CD4-positive, alpha-beta T cell treated with Interleukin-21 for 1 hour (primary cell): Measurements from ENCODE around the gene MRPL16.
"Not testable (repeated sequence)": the region's sequence is repeated elsewhere in the genome, so short reads cannot be mapped to it uniquely, and the experiment has no call there.

Experiments used
- DNase-seq: peaks from one replicate; pipeline ENCODE4 v3.0.0-alpha.2; 2020

MRPL16 gene

GRCh38 chr11:59810189-59810910, at the start of gene MRPL16:
Gene MRPL16 (minus strand): TSS chr11:59810778. CDS start chr11:59810658, 120 bp downstream.
- DNase-seq, result peak; percentile 93

GRCh38 chr11:59859673-59860072, 49.1 kb upstream of the MRPL16 start:
- DNase-seq, result no peak

GRCh38 chr11:59857439-59858434, 47.2 kb upstream of the MRPL16 start:
- peak; percentile 46 for DNase-seq

- no peak for DNase-seq
These were observed 44.3 kb upstream of the MRPL16 start for GRCh38 chr11:59854871-59855270.

GRCh38 chr11:59851416-59851815, 40.8 kb upstream of the MRPL16 start:
- DNase-seq, result not testable (repeated sequence)

GRCh38 chr11:59849551-59849950, 39.0 kb upstream of the MRPL16 start:
- not testable (repeated sequence) for DNase-seq

- no peak for DNase-seq
These were observed 38.6 kb upstream of the MRPL16 start for GRCh38 chr11:59849129-59849528.

GRCh38 chr11:59848439-59848838, 37.9 kb upstream of the MRPL16 start:
- DNase-seq, result not testable (repeated sequence)

- DNase-seq, result no peak
These were observed 37.0 kb upstream of the MRPL16 start for GRCh38 chr11:59847626-59848025.

GRCh38 chr11:59846556-59846955, 36.0 kb upstream of the MRPL16 start:
- DNase-seq, result no peak

- DNase-seq, result no peak
These were observed 34.8 kb upstream of the MRPL16 start, which contains the start of gene CBLIF for GRCh38 chr11:59845399-59845798. Gene CBLIF (minus strand): TSS chr11:59845499. CDS start chr11:59845453, 46 bp downstream.

- DNase-seq, result no peak
These were observed 31.7 kb upstream of the MRPL16 start for GRCh38 chr11:59842316-59842715.

- no peak for DNase-seq
These were observed 30.9 kb upstream of the MRPL16 start for GRCh38 chr11:59841514-59841913.

- DNase-seq, result no peak
These were observed 29.0 kb upstream of the MRPL16 start for GRCh38 chr11:59839615-59840014.

GRCh38 chr11:59833602-59834001, 23.0 kb upstream of the MRPL16 start:
- DNase-seq, result no peak

- DNase-seq, result no peak
These were observed 18.8 kb upstream of the MRPL16 start for GRCh38 chr11:59829358-59829757.

GRCh38 chr11:59822989-59823566, 12.5 kb upstream of the MRPL16 start:
- peak; percentile 62 for DNase-seq

GRCh38 chr11:59818572-59818971, 8.0 kb upstream of the MRPL16 start:
- no peak for DNase-seq

GRCh38 chr11:59816434-59816833, 5.9 kb upstream of the MRPL16 start:
- DNase-seq, result not testable (repeated sequence)

GRCh38 chr11:59815754-59816153, 5.2 kb upstream of the MRPL16 start:
- no peak for DNase-seq

GRCh38 chr11:59814021-59814420, 3.4 kb upstream of the MRPL16 start:
- no peak for DNase-seq

GRCh38 chr11:59813364-59813763, 2.8 kb upstream of the MRPL16 start:
- no peak for DNase-seq

GRCh38 chr11:59812220-59812619, 1.6 kb upstream of the MRPL16 start:
- DNase-seq, result no peak
